Measurements from ENCODE around the gene KIFC1. TPM values are rescaled to one million over a fixed set of nuclear protein-coding genes. Genes with fewer than 3 reads are reported as not detected.
"Not testable (repeated sequence)": the region's sequence is repeated elsewhere in the genome, so short reads cannot be mapped to it uniquely, and the experiment has no call there.

KIFC1 gene
- total RNA-seq, 1 donor from 2014 or later: 93.9 TPM

DNA sequence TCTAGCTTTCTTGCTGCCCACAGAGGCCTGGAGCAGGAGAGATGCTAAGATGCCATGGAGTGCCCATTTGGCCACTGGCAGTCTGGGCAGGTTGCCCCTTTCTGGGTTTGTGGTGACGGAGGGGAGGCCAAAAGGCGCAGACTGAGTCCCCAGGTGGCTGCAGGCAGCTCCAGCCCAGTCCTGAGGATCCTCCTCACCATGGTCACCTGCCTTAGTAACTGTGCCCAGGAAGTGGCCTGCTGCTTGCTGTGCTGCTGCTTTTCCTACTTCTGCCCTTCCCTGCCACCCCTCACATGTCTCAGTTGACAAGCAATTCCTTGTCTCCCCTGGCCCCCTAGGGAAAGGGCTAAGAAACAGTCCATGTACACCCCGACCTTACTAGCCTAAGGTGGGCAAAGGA lies 35.3 kb upstream of the KIFC1 start:
- Histone ChIP-seq H3K9ac (no peak overlapping the region), H3K9me3 (ENCODE audit: low read depth) (no peaks in the 10 kb centered on the region), H3K4me2 (no peak overlapping the region), H3K27ac (no peak overlapping the region), H3F3A (ENCODE audit: low read depth) (no peaks in the 10 kb centered on the region), H2AFZ (replicated peaks) (peak overlapping the region; percentile 45), H3K27me3 (no peaks in the 10 kb centered on the region), H3K79me2 (ENCODE audit: low read depth) (no peaks in the 10 kb centered on the region), H3K36me3 (no peaks in the 10 kb centered on the region), H4K20me1 (ENCODE audit: low read depth) (no peaks in the 10 kb centered on the region), H3K4me1 (no peaks in the 10 kb centered on the region), H3K4me3 (no peak overlapping the region)
- H3K36me3 Mint-ChIP-seq: no peaks in the 10 kb centered on the region
- H3K9me3 Mint-ChIP-seq: no peaks in the 10 kb centered on the region
- TF ChIP-seq CTCF (IDR thresholded peaks at IDR 0.05) (no peak), EZH2 (IDR thresholded peaks at IDR 0.05) (no peak), EZH2phosphoT487 (IDR thresholded peaks at IDR 0.05) (no peak)
- DNase-seq (ENCODE audit: low spot score): no peak
- no peak overlapping the region for H3K4me3 Mint-ChIP-seq
- H3K27ac Mint-ChIP-seq: no peak overlapping the region
- peaks cover 4% of the 10 kb centered on the region for H3K27me3 Mint-ChIP-seq (ENCODE audit: insufficient read depth, low read depth)
- peaks cover 11% of the 10 kb centered on the region for H3K4me1 Mint-ChIP-seq

DNA sequence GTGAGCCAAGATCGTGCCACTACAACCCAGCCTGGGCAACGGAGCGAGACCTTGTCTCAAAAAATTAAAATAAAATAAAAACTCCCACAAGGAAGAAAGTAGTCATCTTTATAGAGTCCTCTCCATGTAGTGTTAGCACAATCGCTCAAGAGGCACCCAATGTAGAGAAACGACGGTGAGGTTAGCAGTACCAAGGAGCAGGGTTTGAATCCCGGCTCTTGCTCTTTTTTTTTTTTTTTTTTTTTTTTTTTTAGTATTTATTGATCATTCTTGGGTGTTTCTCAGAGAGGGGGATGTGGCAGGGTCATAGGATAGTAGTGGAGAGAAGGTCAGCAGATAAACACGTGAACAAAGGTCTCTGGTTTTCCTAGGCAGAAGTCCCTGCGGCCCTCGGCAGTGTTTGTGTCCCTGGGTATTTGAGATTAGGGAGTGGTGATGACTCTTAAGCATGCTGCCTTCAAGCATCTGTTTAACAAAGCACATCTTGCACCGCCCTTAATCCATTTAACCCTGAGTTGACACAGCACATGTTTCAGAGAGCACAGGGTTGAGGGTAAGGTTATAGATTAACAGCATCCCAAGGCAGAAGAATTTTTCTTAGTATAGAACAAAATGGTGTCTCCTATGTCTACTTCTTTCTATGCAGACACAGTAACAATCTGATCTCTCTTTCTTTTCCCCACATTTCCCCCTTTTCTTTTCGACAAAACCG lies 34.3 kb upstream of the KIFC1 start:
- not testable (repeated sequence) for H3F3A ChIP-seq (ENCODE audit: low read depth); H3K27ac ChIP-seq; H3K4me3 Mint-ChIP-seq; H3K36me3 Mint-ChIP-seq; H2AFZ ChIP-seq (replicated peaks); DNase-seq (ENCODE audit: low spot score); H3K36me3 ChIP-seq; H3K27ac Mint-ChIP-seq; H3K4me2 ChIP-seq; H3K27me3 Mint-ChIP-seq (ENCODE audit: insufficient read depth, low read depth); H3K79me2 ChIP-seq (ENCODE audit: low read depth); H3K4me3 ChIP-seq; H3K9me3 Mint-ChIP-seq; H3K9me3 ChIP-seq (ENCODE audit: low read depth); H3K27me3 ChIP-seq; H3K4me1 ChIP-seq; H3K9ac ChIP-seq; H4K20me1 ChIP-seq (ENCODE audit: low read depth)
- H3K4me1 Mint-ChIP-seq: peaks cover 11% of the 10 kb centered on the region

GRCh38 chr6:33359331-33359730 lies 32.3 kb upstream of the KIFC1 start:
- Histone ChIP-seq H3K9ac (no peak overlapping the region), H3K36me3 (no peaks in the 10 kb centered on the region), H3K27me3 (no peaks in the 10 kb centered on the region), H3K79me2 (ENCODE audit: low read depth) (no peaks in the 10 kb centered on the region), H3K9me3 (ENCODE audit: low read depth) (no peaks in the 10 kb centered on the region), H3K4me3 (no peak overlapping the region), H3F3A (ENCODE audit: low read depth) (no peaks in the 10 kb centered on the region), H2AFZ (replicated peaks) (no peak overlapping the region), H3K4me1 (peaks cover 4% of the 10 kb centered on the region), H4K20me1 (ENCODE audit: low read depth) (no peaks in the 10 kb centered on the region), H3K4me2 (no peak overlapping the region), H3K27ac (no peak overlapping the region)
- Mint-ChIP-seq H3K27ac (no peak overlapping the region), H3K27me3 (ENCODE audit: insufficient read depth, low read depth) (peaks cover 2% of the 10 kb centered on the region), H3K4me3 (no peak overlapping the region), H3K9me3 (no peaks in the 10 kb centered on the region), H3K36me3 (no peaks in the 10 kb centered on the region), H3K4me1 (peaks cover 24% of the 10 kb centered on the region)
- DNase-seq (ENCODE audit: low spot score): no peak
- TF ChIP-seq EZH2phosphoT487 (IDR thresholded peaks at IDR 0.05): no peak
- TF ChIP-seq CTCF (IDR thresholded peaks at IDR 0.05): no peak
- no peak for TF ChIP-seq EZH2 (IDR thresholded peaks at IDR 0.05)

DNA sequence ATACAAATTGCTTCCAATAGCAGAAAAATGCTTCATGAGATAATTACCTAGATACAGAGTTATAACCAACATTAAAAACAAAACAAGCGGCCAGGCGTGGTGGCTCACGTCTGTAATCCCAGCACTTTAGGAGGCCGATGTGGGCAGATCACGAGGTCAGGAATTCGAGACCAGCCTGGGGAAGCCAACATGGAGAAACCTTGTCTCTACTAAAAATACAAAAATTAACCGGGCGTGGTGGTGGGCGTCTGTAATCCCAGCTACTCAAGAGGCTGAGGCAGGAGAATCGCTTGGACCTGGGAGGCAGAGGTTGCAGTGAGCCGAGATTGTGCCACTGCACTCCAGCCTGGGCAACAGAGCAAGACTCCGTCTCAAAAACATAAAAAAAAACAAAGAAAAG lies 28.1 kb upstream of the KIFC1 start:
- not testable (repeated sequence) for H3K36me3 ChIP-seq; H4K20me1 ChIP-seq (ENCODE audit: low read depth); H2AFZ ChIP-seq (replicated peaks); H3K27ac Mint-ChIP-seq; H3K36me3 Mint-ChIP-seq; H3K4me1 ChIP-seq; H3K9me3 ChIP-seq (ENCODE audit: low read depth); H3K27me3 Mint-ChIP-seq (ENCODE audit: insufficient read depth, low read depth); H3K9ac ChIP-seq; DNase-seq (ENCODE audit: low spot score); H3K27ac ChIP-seq; H3K79me2 ChIP-seq (ENCODE audit: low read depth); H3K9me3 Mint-ChIP-seq; H3K27me3 ChIP-seq; H3K4me2 ChIP-seq; H3K4me3 ChIP-seq; H3F3A ChIP-seq (ENCODE audit: low read depth)
- Mint-ChIP-seq H3K4me3 (peak overlapping the region; percentile 18), H3K4me1 (peaks cover 20% of the 10 kb centered on the region)

- H3K9ac ChIP-seq; H3K79me2 ChIP-seq (ENCODE audit: low read depth); H3K36me3 ChIP-seq; H3K9me3 Mint-ChIP-seq; H3K27ac ChIP-seq; H3K9me3 ChIP-seq (ENCODE audit: low read depth); H3K36me3 Mint-ChIP-seq; H3K27me3 ChIP-seq; H4K20me1 ChIP-seq (ENCODE audit: low read depth); H3K4me1 ChIP-seq; H3K4me3 ChIP-seq; H2AFZ ChIP-seq (replicated peaks); H3F3A ChIP-seq (ENCODE audit: low read depth); H3K27me3 Mint-ChIP-seq (ENCODE audit: insufficient read depth, low read depth): not testable (repeated sequence)
- H3K4me1 Mint-ChIP-seq: peaks cover 20% of the 10 kb centered on the region
- peak overlapping the region; percentile 77 for H3K4me3 Mint-ChIP-seq
- H3K27ac Mint-ChIP-seq: peak overlapping the region; percentile 61
- DNase-seq (ENCODE audit: low spot score): peak; percentile 74
- H3K4me2 ChIP-seq: peak overlapping the region; percentile 70
Measured at GRCh38 chr6:33364475-33365205, 27.0 kb upstream of the KIFC1 start.
